Keratinocyte (primary cell): ENCODE results near the gene RNH1. TPM values are rescaled to one million over a fixed set of nuclear protein-coding genes. Genes with fewer than 3 reads are reported as not detected.
A peak's percentile ranks its signal among the peaks of the same experiment; 100 is the strongest.
"Not testable (repeated sequence)": the region's sequence is repeated elsewhere in the genome, so short reads cannot be mapped to it uniquely, and the experiment has no call there.

ENCODE experiments used
- DNase-seq: peaks from one replicate; pipeline ENCODE4 v3.0.0-alpha.2; 2011; ENCODE audit warnings: low read depth, missing footprints, low spot score
- FAIRE-seq: peaks from 2 replicates; lab custom pipeline; 2011; peaks lifted over from hg19 to GRCh38; lab: Jason Lieb, UNC
- H2AFZ ChIP-seq: 2 replicates; pipeline ENCODE4 v1.6.0; 2012; ENCODE audit warnings: low read length, control low read depth, inconsistent platforms; ENCODE audit not compliant: control insufficient read depth
- H3K27ac ChIP-seq: 2 replicates; pipeline ENCODE4 v1.5.1; 2011; ENCODE audit warnings: low read length; ENCODE audit not compliant: control insufficient read depth, insufficient read depth
- H3K27me3 ChIP-seq: 3 replicates; pipeline ENCODE4 v1.6.0; 2011; ENCODE audit warnings: low read length; ENCODE audit not compliant: control insufficient read depth, insufficient read depth; ENCODE audit errors: extremely low read depth
- H3K36me3 ChIP-seq, 2 experiments: 2 replicates in 1 of 2; 3 replicates in 1 of 2; pipeline ENCODE4 v1.5.1; 2011; ENCODE audit warnings: low read length in 2 of 2, mild to moderate bottlenecking in 1 of 2; ENCODE audit not compliant: control insufficient read depth in 2 of 2, insufficient read depth in 2 of 2; ENCODE audit errors: extremely low read depth in 1 of 2
- H3K4me1 ChIP-seq: 3 replicates; pipeline ENCODE4 v1.5.1; 2011; ENCODE audit warnings: low read length; ENCODE audit not compliant: control insufficient read depth, insufficient read depth; ENCODE audit errors: extremely low read depth
- H3K4me2 ChIP-seq: 3 replicates; pipeline ENCODE4 v1.6.0; 2011; ENCODE audit warnings: low read depth, low read length; ENCODE audit not compliant: control insufficient read depth, insufficient read depth; ENCODE audit errors: extremely low read depth
- H3K4me3 ChIP-seq, 3 experiments: fragments of 200-600 bp in 1 of 3; sonication (generic) in 1 of 3; 2 replicates in 2 of 3; 3 replicates in 1 of 3; pipeline ENCODE4 v1.5.1; 2011 to 2016; ENCODE audit warnings: low read length in 3 of 3, mild to moderate bottlenecking in 3 of 3, control low read depth in 2 of 3, inconsistent platforms in 1 of 3, low read depth in 1 of 3, mixed read lengths in 1 of 3, mixed run types in 1 of 3, moderate library complexity in 1 of 3; ENCODE audit not compliant: control insufficient read depth in 2 of 3, insufficient read depth in 2 of 3; ENCODE audit errors: extremely low read depth in 1 of 3
- H3K79me2 ChIP-seq: 2 replicates; pipeline ENCODE4 v1.6.0; 2012; ENCODE audit warnings: low read length; ENCODE audit not compliant: control insufficient read depth, insufficient read depth
- H3K9ac ChIP-seq: 3 replicates; pipeline ENCODE4 v1.6.0; 2011; ENCODE audit warnings: low read length; ENCODE audit not compliant: control insufficient read depth, insufficient read depth; ENCODE audit errors: extremely low read depth
- H3K9me1 ChIP-seq: 3 replicates; pipeline ENCODE4 v1.6.0; 2011; ENCODE audit warnings: low read length; ENCODE audit not compliant: control insufficient read depth, insufficient read depth; ENCODE audit errors: extremely low read depth
- H3K9me3 ChIP-seq: 2 replicates; pipeline ENCODE4 v1.5.1; 2012; ENCODE audit warnings: low read depth, low read length; ENCODE audit not compliant: control insufficient read depth
- H4K20me1 ChIP-seq: 3 replicates; pipeline ENCODE4 v1.6.0; 2011; ENCODE audit warnings: low read length; ENCODE audit not compliant: control insufficient read depth, insufficient read depth; ENCODE audit errors: extremely low read depth
- EZH2 ChIP-seq: IDR thresholded peaks from one replicate; pipeline ENCODE4 v1.6.1; 2012; ENCODE audit warnings: inconsistent platforms, mild to moderate bottlenecking, low read length, moderate library complexity
- dilution Hi-C: fragments of 300-500 bp; cut with MboI; formaldehyde crosslinking; loops from one replicate; pipeline ENCODE4 v1.7.0; 2020; ENCODE audit warnings: low sequenced_read_pairs; ENCODE audit not compliant: extremely low pct_ligation_motif_present
- polyA plus RNA-seq, 5 experiments: library from polyadenylated mRNA; depleted of rRNA in 3 of 5; stranded (reverse) in 3 of 5; stranded (forward) in 1 of 5; unstranded in 1 of 5; fragments of >200 nt; gene quantifications; 1 replicate in 1 of 5; 2 replicates in 3 of 5; 3 replicates in 1 of 5; pipeline versions ENCODE4 v1.2.1 to v1.2.3, GENCODE V29; 2011 to 2012; ENCODE audit warnings: missing spikeins in 2 of 5, low read depth in 1 of 5, low replicate concordance in 1 of 5
- TF ChIP-seq, protein P1 (sequence below), 3 experiments: IDR thresholded peaks in 1 of 3; conservative IDR thresholded peaks in 1 of 3; optimal IDR thresholded peaks in 1 of 3; 2 replicates in 2 of 3; 3 replicates in 1 of 3; pipeline versions ENCODE3 to v1.5.1; 2011; ENCODE audit warnings: low read length in 3 of 3, mild to moderate bottlenecking in 3 of 3, moderate library complexity in 2 of 3, control low read depth in 1 of 3, inconsistent platforms in 1 of 3; ENCODE audit not compliant: insufficient read depth in 2 of 3; ENCODE audit errors: extremely low read depth in 1 of 3

The RNH1 gene
- polyA plus RNA-seq, 1 donor (not counting 4 experiments of a cell fraction or from before 2014, with no cell fraction given): 92.0 TPM

DNA sequence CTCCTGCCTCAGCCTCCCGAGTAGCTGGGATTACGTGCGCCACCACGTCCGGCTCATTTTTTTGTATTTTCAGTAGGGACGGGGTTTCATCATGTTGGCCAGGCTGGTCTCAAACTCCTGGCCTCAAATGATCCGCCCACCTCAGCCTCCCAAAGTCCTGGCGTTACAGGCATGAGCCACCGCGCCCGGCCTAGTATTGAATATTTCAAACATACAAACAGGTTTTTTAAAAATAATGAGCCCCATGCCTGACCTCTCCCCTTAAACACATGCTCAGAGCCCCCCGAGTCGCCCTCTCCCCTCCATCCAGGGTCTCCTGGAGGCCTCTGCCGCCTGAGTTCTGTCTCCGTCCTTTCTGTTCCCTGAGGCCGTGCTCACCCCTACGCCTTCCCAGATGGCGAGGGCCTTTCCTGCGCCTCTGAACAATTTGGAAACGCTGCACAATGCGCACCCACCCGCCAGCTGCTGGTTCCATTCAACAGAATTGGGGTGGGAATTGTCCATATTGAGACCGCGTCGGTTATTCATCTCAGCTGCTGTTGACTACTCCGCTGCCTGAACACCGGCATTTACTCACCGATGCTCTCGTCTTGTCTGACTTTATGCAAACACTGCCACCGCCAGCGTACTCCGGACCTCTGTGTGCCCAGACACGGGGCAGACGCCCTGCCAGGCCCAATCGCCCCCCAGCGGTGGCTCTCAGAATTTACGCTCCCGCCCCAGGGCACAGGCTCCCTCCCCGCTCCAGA is 13.6 kb upstream of the RNH1 start:
- Histone ChIP-seq H4K20me1 (no peaks in the 10 kb centered on the region), H3K27ac (no peak overlapping the region), H3K9me1 (no peaks in the 10 kb centered on the region), H3K9me3 (peaks cover 3% of the 10 kb centered on the region), H3K4me1 (peaks cover 8% of the 10 kb centered on the region), H3K79me2 (no peaks in the 10 kb centered on the region), H3K9ac (no peak overlapping the region), H2AFZ (no peak overlapping the region), H3K36me3 (no peaks in the 10 kb centered on the region), H3K4me2 (no peak overlapping the region), H3K27me3 (no peaks in the 10 kb centered on the region), H3K4me3 (no peak overlapping the region)
- no peak for TF ChIP-seq EZH2
- TF ChIP-seq, protein P1, sequence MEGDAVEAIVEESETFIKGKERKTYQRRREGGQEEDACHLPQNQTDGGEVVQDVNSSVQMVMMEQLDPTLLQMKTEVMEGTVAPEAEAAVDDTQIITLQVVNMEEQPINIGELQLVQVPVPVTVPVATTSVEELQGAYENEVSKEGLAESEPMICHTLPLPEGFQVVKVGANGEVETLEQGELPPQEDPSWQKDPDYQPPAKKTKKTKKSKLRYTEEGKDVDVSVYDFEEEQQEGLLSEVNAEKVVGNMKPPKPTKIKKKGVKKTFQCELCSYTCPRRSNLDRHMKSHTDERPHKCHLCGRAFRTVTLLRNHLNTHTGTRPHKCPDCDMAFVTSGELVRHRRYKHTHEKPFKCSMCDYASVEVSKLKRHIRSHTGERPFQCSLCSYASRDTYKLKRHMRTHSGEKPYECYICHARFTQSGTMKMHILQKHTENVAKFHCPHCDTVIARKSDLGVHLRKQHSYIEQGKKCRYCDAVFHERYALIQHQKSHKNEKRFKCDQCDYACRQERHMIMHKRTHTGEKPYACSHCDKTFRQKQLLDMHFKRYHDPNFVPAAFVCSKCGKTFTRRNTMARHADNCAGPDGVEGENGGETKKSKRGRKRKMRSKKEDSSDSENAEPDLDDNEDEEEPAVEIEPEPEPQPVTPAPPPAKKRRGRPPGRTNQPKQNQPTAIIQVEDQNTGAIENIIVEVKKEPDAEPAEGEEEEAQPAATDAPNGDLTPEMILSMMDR (optimal IDR thresholded peaks at IDR 0.05 in 1 of 3, IDR thresholded peaks at IDR 0.05 in 1 of 3, conservative IDR thresholded peaks at IDR 0.05 in 1 of 3; ENCODE audit: extremely low read depth in 1 of 3, insufficient read depth in 2 of 3, low read length in 3 of 3): peak in 1 of 3 experiments; percentile 24
- DNase-seq: no peak
- dilution Hi-C loops: no loop called here
- no peak for FAIRE-seq

GRCh38 chr11:518463-519202 is 11.6 kb upstream of the RNH1 start:
- FAIRE-seq (peak; percentile 63), DNase-seq (peak; percentile 92)
- Histone ChIP-seq H3K27me3 (no peaks in the 10 kb centered on the region), H4K20me1 (no peaks in the 10 kb centered on the region), H3K4me1 (peaks cover 20% of the 10 kb centered on the region), H3K9ac (no peak overlapping the region), H3K27ac (peak overlapping the region; percentile 48), H3K36me3 (no peaks in the 10 kb centered on the region), H3K4me3 (peak overlapping the region in 1 of 3 experiments; percentile 19), H3K9me1 (no peaks in the 10 kb centered on the region), H3K4me2 (peak overlapping the region; percentile 39), H2AFZ (peak overlapping the region; percentile 17), H3K79me2 (no peaks in the 10 kb centered on the region), H3K9me3 (peaks cover 3% of the 10 kb centered on the region)
- dilution Hi-C loops: no loop called here
- TF ChIP-seq, protein P1 (optimal IDR thresholded peaks at IDR 0.05 in 1 of 3, IDR thresholded peaks at IDR 0.05 in 1 of 3, conservative IDR thresholded peaks at IDR 0.05 in 1 of 3; ENCODE audit: extremely low read depth in 1 of 3, insufficient read depth in 2 of 3, low read length in 3 of 3): peak; percentile 73 to 84 (median 82)
- no peak for TF ChIP-seq EZH2

DNA sequence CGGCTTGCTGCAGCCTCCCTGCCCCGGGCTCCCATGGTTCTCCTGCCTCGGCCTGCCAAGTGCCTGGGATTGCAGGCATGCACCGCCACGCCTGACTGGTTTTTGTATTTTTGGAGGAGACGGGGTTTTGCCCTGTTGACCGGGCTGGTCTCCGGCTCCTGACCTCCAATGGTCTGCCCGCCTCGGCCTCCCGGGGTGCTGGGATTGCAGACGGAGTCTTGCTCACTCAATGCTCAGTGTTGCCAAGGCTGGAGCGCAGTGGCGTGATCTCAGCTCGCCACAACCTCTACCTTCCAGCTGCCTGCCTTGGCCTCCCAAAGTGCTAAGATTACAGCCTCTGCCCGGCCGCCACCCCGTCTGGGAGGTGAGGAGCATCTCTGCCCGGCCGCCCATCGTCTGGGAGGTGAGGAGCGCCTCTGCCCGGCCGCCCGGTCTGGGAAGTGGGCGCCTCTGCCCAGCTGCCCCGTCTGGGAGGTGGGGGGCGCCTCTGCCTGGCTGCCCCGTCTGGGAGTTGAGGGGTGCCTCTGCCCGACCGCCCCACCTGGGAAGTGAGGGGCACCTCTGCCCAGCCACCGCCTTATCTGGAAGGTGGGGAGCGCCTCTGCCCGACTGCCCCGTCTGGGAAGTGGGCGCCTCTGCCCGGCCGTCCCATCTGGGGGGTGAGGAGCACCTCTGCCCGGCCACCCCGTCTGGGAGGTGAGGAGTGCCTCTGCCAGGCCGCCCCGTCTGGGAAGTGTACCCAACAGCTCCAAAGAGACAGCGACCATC is 10.1 kb upstream of the RNH1 start:
- H4K20me1 ChIP-seq, H3K4me3 ChIP-seq, H2AFZ ChIP-seq, dilution Hi-C loops, H3K36me3 ChIP-seq, DNase-seq, FAIRE-seq, H3K9ac ChIP-seq, H3K27ac ChIP-seq, H3K9me1 ChIP-seq, H3K79me2 ChIP-seq, H3K27me3 ChIP-seq, H3K9me3 ChIP-seq, H3K4me2 ChIP-seq: not testable (repeated sequence)
- peaks cover 20% of the 10 kb centered on the region for H3K4me1 ChIP-seq
